HepG2 (cell line): ENCODE measurements around the gene TMEM41B. TPM values are rescaled to one million over a fixed set of nuclear protein-coding genes. Genes with fewer than 3 reads are reported as not detected.
A peak's percentile ranks its signal among the peaks of the same experiment; 100 is the strongest.

ENCODE experiments used
- ATF7 ChIP-seq, 2 experiments: fragments of 450-650 bp in 1 of 2; sonication (generic) in 1 of 2; formaldehyde crosslinking in 1 of 2; IDR thresholded peaks; 2 replicates each; pipeline versions ENCODE4 v1.4.0 to v1.6.1; 2016 to 2020; ENCODE audit warnings: antibody characterized with exemption in 1 of 2, mild to moderate bottlenecking in 1 of 2, missing genetic modification reagents in 1 of 2
- NR3C1 ChIP-seq: sonication (generic); formaldehyde crosslinking; IDR thresholded peaks from 2 replicates; pipeline ENCODE4 v1.4.0; 2020; ENCODE audit warnings: missing genetic modification reagents
- SAP130 ChIP-seq: IDR thresholded peaks from 2 replicates; pipeline ENCODE4 v1.6.1; 2016; ENCODE audit warnings: low read depth
- ZNF773 ChIP-seq: sonication (generic); formaldehyde crosslinking; IDR thresholded peaks from 2 replicates; pipeline ENCODE4 v1.4.0; 2020; ENCODE audit warnings: missing genetic modification reagents, borderline replicate concordance
- polyA plus RNA-seq, 8 experiments: library from polyadenylated mRNA; depleted of rRNA in 3 of 8; stranded (reverse) in 7 of 8; unstranded in 1 of 8; fragments of >200 nt; fragmentation: Illumina TruSeq in 4 of 8; extraction: Trizol in 4 of 8; gene quantifications; 2 replicates each; pipeline versions ENCODE4 v1.2.1 to v1.2.3, GENCODE V29; 2011 to 2016; ENCODE audit warnings: low read depth in 4 of 8, missing spikeins in 1 of 8, mixed read lengths in 1 of 8; ENCODE audit not compliant: insufficient read depth in 1 of 8
- total RNA-seq, 5 experiments: library from RNA; depleted of rRNA; stranded (reverse); fragments of >200 nt; fragmentation: Illumina TruSeq; extraction: Trizol; gene quantifications; 2 replicates each; pipeline ENCODE4 v1.2.3, GENCODE V29; 2016; ENCODE audit warnings: low read depth in 1 of 5
- TF ChIP-seq, protein P1 (sequence below): sonication (generic); formaldehyde crosslinking; IDR thresholded peaks from 2 replicates; pipeline ENCODE4 v1.5.1; 2020; ENCODE audit warnings: mild to moderate bottlenecking, missing genetic modification reagents
- TF ChIP-seq, protein P2 (sequence below): sonication (generic); formaldehyde crosslinking; IDR thresholded peaks from 2 replicates; pipeline ENCODE4 v1.5.0; 2020; ENCODE audit warnings: missing genetic modification reagents, mild to moderate bottlenecking, borderline replicate concordance
- TF ChIP-seq, protein P3 (sequence below): sonication (generic); formaldehyde crosslinking; IDR thresholded peaks from 2 replicates; pipeline ENCODE4 v1.8.0; 2022; ENCODE audit warnings: mild to moderate bottlenecking, missing genetic modification reagents, moderate library complexity
- TF ChIP-seq, protein P4 (sequence below): sonication (generic); formaldehyde crosslinking; IDR thresholded peaks from 2 replicates; pipeline ENCODE4 v1.5.1; 2020; ENCODE audit warnings: mild to moderate bottlenecking, missing genetic modification reagents, moderate library complexity

Gene TMEM41B
- total and polyA plus RNA-seq, 2 of the 13 experiments (the other 11 are each of a cell fraction or from before 2014, with no cell fraction given): 36.8 to 48.1 TPM

DNA sequence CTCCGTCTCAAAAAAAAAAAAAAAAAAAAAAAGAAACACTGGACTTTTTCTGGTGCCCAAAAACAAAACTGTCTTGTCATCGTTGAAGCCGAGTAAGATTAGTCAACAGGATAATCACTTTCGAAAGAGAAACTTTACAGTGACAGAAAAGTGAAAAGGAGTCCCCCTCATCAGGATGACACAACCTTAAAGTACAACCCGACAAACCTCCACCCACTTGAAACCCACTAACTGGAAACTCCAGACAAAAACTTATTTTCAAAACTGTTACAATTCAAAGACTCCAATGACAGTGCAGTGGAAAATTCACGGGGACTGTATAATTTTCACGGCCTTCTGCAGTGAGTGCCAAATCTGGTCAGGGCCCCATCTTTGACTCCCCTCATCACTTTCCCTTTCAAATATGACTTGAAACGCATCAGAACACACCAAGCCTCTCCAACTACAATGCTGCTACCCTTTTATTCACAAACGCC lies 50.5 kb downstream of the TMEM41B start (continued):
- TF ChIP-seq, protein P1, sequence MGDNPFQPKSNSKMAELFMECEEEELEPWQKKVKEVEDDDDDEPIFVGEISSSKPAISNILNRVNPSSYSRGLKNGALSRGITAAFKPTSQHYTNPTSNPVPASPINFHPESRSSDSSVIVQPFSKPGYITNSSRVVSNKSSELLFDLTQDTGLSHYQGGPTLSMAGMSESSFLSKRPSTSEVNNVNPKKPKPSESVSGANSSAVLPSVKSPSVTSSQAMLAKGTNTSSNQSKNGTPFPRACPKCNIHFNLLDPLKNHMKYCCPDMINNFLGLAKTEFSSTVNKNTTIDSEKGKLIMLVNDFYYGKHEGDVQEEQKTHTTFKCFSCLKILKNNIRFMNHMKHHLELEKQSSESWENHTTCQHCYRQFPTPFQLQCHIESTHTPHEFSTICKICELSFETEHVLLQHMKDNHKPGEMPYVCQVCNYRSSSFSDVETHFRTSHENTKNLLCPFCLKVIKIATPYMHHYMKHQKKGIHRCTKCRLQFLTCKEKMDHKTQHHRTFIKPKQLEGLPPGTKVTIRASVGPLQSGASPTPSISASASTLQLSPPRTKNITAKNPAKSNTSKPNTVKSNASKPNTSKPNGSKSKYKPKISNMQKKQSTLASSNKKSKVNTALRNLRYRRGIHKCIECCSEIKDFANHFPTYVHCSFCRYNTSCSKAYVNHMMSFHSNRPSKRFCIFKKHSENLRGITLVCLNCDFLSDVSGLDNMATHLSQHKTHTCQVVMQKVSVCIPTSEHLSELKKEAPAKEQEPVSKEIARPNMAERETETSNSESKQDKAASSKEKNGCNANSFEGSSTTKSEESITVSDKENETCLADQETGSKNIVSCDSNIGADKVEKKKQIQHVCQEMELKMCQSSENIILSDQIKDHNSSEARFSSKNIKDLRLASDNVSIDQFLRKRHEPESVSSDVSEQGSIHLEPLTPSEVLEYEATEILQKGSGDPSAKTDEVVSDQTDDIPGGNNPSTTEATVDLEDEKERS (CRISPR knock-in tag): no peak
- TF ChIP-seq, protein P2, sequence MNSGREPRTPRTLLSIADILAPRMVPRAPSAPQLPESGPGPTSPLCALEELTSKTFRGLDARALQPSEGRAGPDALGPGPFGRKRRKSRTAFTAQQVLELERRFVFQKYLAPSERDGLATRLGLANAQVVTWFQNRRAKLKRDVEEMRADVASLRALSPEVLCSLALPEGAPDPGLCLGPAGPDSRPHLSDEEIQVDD: no peak
- 0 out of 2 replicates have a peak, but pooled peaks have one; percentile 4 for TF ChIP-seq SAP130
- TF ChIP-seq, protein P3, sequence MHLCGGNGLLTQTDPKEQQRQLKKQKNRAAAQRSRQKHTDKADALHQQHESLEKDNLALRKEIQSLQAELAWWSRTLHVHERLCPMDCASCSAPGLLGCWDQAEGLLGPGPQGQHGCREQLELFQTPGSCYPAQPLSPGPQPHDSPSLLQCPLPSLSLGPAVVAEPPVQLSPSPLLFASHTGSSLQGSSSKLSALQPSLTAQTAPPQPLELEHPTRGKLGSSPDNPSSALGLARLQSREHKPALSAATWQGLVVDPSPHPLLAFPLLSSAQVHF (CRISPR knock-in tag): no peak
- no peak for TF ChIP-seq NR3C1 (CRISPR knock-in tag)
- no peak for TF ChIP-seq ZNF773 (CRISPR knock-in tag)
- TF ChIP-seq, protein P4, sequence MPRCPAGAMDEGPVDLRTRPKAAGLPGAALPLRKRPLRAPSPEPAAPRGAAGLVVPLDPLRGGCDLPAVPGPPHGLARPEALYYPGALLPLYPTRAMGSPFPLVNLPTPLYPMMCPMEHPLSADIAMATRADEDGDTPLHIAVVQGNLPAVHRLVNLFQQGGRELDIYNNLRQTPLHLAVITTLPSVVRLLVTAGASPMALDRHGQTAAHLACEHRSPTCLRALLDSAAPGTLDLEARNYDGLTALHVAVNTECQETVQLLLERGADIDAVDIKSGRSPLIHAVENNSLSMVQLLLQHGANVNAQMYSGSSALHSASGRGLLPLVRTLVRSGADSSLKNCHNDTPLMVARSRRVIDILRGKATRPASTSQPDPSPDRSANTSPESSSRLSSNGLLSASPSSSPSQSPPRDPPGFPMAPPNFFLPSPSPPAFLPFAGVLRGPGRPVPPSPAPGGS (CRISPR knock-in tag): no peak
- TF ChIP-seq ATF7 (IDR thresholded peaks at IDR 0.05): no peak
- TF ChIP-seq ATF7 (CRISPR knock-in tag; IDR thresholded peaks at IDR 0.05): no peak
